ENCODE results near the gene ADORA3.
A peak's percentile ranks its signal among the peaks of the same experiment; 100 is the strongest.

ADORA3 gene

DNA sequence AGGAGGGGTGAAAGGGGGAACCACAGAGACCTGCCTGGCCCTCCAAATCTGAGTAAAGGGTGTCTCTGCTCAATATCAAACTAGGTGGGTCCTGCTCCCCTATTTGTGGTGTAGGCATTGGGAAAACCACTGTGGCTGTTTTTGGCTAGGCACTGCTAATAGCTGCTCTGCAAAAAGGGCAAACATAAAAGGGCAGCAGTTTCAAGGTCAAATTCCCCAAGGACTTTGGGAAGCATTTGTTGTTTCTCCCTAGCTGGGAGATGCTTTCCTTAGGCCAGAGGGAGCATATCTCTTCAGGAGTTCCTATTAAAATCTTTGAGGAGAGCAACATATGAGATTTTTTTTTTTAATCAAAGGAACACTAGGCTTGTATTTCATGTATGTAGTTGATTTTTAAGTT, 27.2 kb downstream of the ADORA3 start:
- no peak overlapping the region for H3K4me3 ChIP-seq (ENCODE audit: low read depth, low read length)
- DNase-seq (ENCODE audit: low read depth), result no peak
- TF ChIP-seq MYC (IDR thresholded peaks at IDR 0.05; ENCODE audit: low read depth, low read length), result no peak
- TF ChIP-seq, protein P1, sequence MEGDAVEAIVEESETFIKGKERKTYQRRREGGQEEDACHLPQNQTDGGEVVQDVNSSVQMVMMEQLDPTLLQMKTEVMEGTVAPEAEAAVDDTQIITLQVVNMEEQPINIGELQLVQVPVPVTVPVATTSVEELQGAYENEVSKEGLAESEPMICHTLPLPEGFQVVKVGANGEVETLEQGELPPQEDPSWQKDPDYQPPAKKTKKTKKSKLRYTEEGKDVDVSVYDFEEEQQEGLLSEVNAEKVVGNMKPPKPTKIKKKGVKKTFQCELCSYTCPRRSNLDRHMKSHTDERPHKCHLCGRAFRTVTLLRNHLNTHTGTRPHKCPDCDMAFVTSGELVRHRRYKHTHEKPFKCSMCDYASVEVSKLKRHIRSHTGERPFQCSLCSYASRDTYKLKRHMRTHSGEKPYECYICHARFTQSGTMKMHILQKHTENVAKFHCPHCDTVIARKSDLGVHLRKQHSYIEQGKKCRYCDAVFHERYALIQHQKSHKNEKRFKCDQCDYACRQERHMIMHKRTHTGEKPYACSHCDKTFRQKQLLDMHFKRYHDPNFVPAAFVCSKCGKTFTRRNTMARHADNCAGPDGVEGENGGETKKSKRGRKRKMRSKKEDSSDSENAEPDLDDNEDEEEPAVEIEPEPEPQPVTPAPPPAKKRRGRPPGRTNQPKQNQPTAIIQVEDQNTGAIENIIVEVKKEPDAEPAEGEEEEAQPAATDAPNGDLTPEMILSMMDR (IDR thresholded peaks at IDR 0.05; ENCODE audit: low read depth, low read length), result no peak
- no peak for TF ChIP-seq POLR2A (IDR thresholded peaks at IDR 0.05; ENCODE audit: extremely low read depth, insufficient read length)
- TF ChIP-seq, protein P2, sequence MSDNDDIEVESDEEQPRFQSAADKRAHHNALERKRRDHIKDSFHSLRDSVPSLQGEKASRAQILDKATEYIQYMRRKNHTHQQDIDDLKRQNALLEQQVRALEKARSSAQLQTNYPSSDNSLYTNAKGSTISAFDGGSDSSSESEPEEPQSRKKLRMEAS (IDR thresholded peaks at IDR 0.05; ENCODE audit: low read depth, low read length), result no peak

DNA sequence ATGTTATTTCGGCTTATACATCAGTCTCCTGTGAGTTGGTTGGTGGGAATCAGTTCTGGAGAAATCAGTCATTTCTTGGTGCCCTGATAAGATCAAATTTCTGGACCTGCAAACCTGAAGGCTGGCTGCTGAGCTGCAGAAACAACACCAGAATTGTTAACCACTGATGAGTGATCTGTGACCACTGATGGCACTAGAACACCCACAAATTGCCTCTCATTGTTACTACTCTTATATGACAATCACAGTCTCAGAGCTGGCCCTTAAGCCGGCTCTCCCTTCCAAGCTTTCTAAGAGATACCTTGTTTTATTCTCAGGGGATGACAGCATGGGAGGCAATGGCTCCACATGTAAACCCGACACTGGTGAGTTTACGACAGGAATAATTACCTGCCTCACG, 27.7 kb downstream of the ADORA3 start:
- H3K4me3 ChIP-seq (ENCODE audit: low read depth, low read length), result no peak overlapping the region
- peak; percentile 54 for DNase-seq (ENCODE audit: low read depth)
- TF ChIP-seq, protein P1 (IDR thresholded peaks at IDR 0.05; ENCODE audit: low read depth, low read length), result no peak
- no peak for TF ChIP-seq POLR2A (IDR thresholded peaks at IDR 0.05; ENCODE audit: extremely low read depth, insufficient read length)
- no peak for TF ChIP-seq MYC (IDR thresholded peaks at IDR 0.05; ENCODE audit: low read depth, low read length)
- TF ChIP-seq, protein P2 (IDR thresholded peaks at IDR 0.05; ENCODE audit: low read depth, low read length), result no peak

DNA sequence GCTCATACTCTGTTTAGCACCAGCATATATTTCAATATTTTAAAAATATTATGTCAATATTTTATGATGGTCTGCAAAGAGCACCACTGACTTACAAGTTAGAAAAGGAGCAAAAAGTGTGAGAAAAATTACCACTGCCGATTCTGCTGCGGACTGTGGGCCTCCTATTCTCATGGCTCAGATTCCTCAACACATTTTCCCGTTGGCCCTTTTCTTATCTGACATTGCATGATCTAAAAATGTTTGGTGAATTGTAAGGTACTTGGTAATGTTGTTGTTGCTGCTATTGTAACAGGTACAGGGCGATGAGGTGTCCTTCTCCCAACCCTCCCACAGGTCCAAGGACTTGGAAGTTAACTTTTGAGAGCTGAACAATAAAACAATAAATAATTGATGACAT, 28.9 kb downstream of the ADORA3 start:
- DNase-seq (ENCODE audit: low read depth), result no peak
- TF ChIP-seq, protein P2 (IDR thresholded peaks at IDR 0.05; ENCODE audit: low read depth, low read length), result no peak
- TF ChIP-seq, protein P1 (IDR thresholded peaks at IDR 0.05; ENCODE audit: low read depth, low read length), result no peak
- TF ChIP-seq MYC (IDR thresholded peaks at IDR 0.05; ENCODE audit: low read depth, low read length) (no peak), POLR2A (IDR thresholded peaks at IDR 0.05; ENCODE audit: extremely low read depth, insufficient read length) (no peak)
- peak overlapping the region; percentile 77 for H3K4me3 ChIP-seq (ENCODE audit: low read depth, low read length)

GRCh38 chr1:111474106-111474505, 29.3 kb downstream of the ADORA3 start:
- peak overlapping the region; percentile 77 for H3K4me3 ChIP-seq (ENCODE audit: low read depth, low read length)
- no peak for DNase-seq (ENCODE audit: low read depth)
- TF ChIP-seq, protein P2 (IDR thresholded peaks at IDR 0.05; ENCODE audit: low read depth, low read length), result no peak
- TF ChIP-seq MYC (IDR thresholded peaks at IDR 0.05; ENCODE audit: low read depth, low read length) (no peak; the same call in 1 of the 2 replicates), POLR2A (IDR thresholded peaks at IDR 0.05; ENCODE audit: extremely low read depth, insufficient read length) (no peak)
- TF ChIP-seq, protein P1 (IDR thresholded peaks at IDR 0.05; ENCODE audit: low read depth, low read length), result no peak

DNA sequence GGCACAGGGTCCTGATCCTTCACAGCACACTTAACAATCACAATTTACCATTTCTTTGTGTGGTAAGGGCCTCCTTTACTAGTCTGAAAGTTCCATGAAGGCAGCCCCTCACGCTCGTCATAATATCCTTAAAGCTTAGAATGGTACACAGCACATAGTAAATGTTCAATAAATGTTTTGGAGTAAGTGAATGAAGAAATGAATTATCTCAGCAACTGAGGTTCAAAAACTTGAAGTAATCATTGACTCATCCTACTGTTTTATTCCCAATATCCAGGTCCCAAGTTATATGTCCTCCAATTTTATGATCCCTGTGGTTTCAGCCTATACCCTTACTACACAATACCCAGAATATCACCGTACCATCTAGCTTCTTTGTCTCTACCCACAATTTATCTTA, 31.9 kb downstream of the ADORA3 start:
- no peak for TF ChIP-seq MYC (IDR thresholded peaks at IDR 0.05; ENCODE audit: low read depth, low read length)
- TF ChIP-seq POLR2A (IDR thresholded peaks at IDR 0.05; ENCODE audit: extremely low read depth, insufficient read length), result no peak
- TF ChIP-seq, protein P1 (IDR thresholded peaks at IDR 0.05; ENCODE audit: low read depth, low read length), result no peak
- TF ChIP-seq, protein P2 (IDR thresholded peaks at IDR 0.05; ENCODE audit: low read depth, low read length), result no peak
- no peak overlapping the region for H3K4me3 ChIP-seq (ENCODE audit: low read depth, low read length)
- DNase-seq (ENCODE audit: low read depth), result no peak

Measured in NB4 (cell line).